DOHH2 (cell line): ENCODE measurements around the gene ITGAL.

Experiments used
- H3F3A ChIP-seq: fragments of 200-600 bp; sonication (generic), shearing (Covaris generic); 2 replicates; pipeline ENCODE4 v1.6.0; 2016; ENCODE audit warnings: antibody characterized with exemption, mild to moderate bottlenecking; ENCODE audit not compliant: control insufficient read depth, insufficient read depth
- H3K27ac ChIP-seq: fragments of 200-600 bp; sonication (generic); 2 replicates; pipeline ENCODE4 v1.5.1; 2014; ENCODE audit warnings: low read depth, mild to moderate bottlenecking, low read length, moderate library complexity
- H3K27me3 ChIP-seq: fragments of 200-600 bp; sonication (generic); 2 replicates; pipeline ENCODE4 v1.6.1; 2014; ENCODE audit warnings: mild to moderate bottlenecking, low read length, mixed read lengths; ENCODE audit not compliant: control insufficient read depth
- H3K36me3 ChIP-seq: fragments of 200-600 bp; sonication (generic); 2 replicates; pipeline ENCODE4 v1.6.1; 2014; ENCODE audit warnings: mild to moderate bottlenecking, low read length, moderate library complexity, mixed read lengths; ENCODE audit not compliant: control insufficient read depth
- H3K4me1 ChIP-seq: fragments of 200-600 bp; sonication (generic); 2 replicates; pipeline ENCODE4 v1.6.1; 2014; ENCODE audit warnings: mild to moderate bottlenecking, low read length, mixed read lengths; ENCODE audit not compliant: control insufficient read depth
- H3K4me2 ChIP-seq: fragments of 200-600 bp; sonication (generic); 2 replicates; pipeline ENCODE4 v1.6.0; 2014; ENCODE audit warnings: mild to moderate bottlenecking, low read length, moderate library complexity
- H3K4me3 ChIP-seq: fragments of 200-600 bp; sonication (generic); 2 replicates; pipeline ENCODE4 v1.5.1; 2014; ENCODE audit warnings: mild to moderate bottlenecking, low read length, mixed read lengths
- H3K79me2 ChIP-seq: fragments of 200-600 bp; sonication (generic); 2 replicates; pipeline ENCODE4 v1.6.1; 2014; ENCODE audit warnings: mild to moderate bottlenecking, low read length, mixed read lengths; ENCODE audit not compliant: control insufficient read depth
- H3K9me2 ChIP-seq: fragments of 200-600 bp; sonication (generic); replicated peaks from 2 replicates; pipeline ENCODE4 v1.6.1; 2014; ENCODE audit warnings: mild to moderate bottlenecking, low read length, mixed read lengths; ENCODE audit not compliant: control insufficient read depth
- H3K9me3 ChIP-seq: fragments of 200-600 bp; sonication (generic); 2 replicates; pipeline ENCODE4 v1.6.1; 2014; ENCODE audit warnings: antibody characterized with exemption, low read length, mixed read lengths; ENCODE audit not compliant: control insufficient read depth, insufficient read depth
- H4K20me1 ChIP-seq: fragments of 200-600 bp; sonication (generic); 2 replicates; pipeline ENCODE4 v1.6.0; 2014; ENCODE audit warnings: low read depth, mild to moderate bottlenecking, antibody characterized with exemption, low read length, moderate library complexity; ENCODE audit not compliant: control insufficient read depth, insufficient read depth
- CTCF ChIP-seq: fragments of 200-600 bp; sonication (generic); IDR thresholded peaks from one replicate; pipeline ENCODE4 v1.5.1; 2014; ENCODE audit warnings: antibody characterized with exemption, mild to moderate bottlenecking, low read depth, low read length; ENCODE audit not compliant: poor library complexity, severe bottlenecking
- EZH2phosphoT487 ChIP-seq: fragments of 200-600 bp; sonication (generic); IDR thresholded peaks from 2 replicates; pipeline ENCODE4 v1.6.1; 2017; ENCODE audit warnings: borderline replicate concordance, mild to moderate bottlenecking, antibody characterized with exemption, low read length, moderate library complexity, mixed read lengths

Gene ITGAL

GRCh38 chr16:30526137-30526822 lies 53.7 kb downstream of the ITGAL start, which contains the start of gene ZNF768:
Gene ZNF768, minus strand, starts transcription at chr16:30526566. Its CDS starts 153 bp downstream, at chr16:30526413.
- H3K9me3 ChIP-seq, result no peaks in the 10 kb centered on the region
- H3K79me2 ChIP-seq, result peaks cover 4% of the 10 kb centered on the region; the same call in 1 of the 2 replicates
- peak within 1 kb of the TSS; percentile 70 for H3K4me3 ChIP-seq
- H3K4me2 ChIP-seq, result peak within 1 kb of the TSS; percentile 88
- peaks cover 26% of the 10 kb centered on the region for H3K4me1 ChIP-seq
- H3K9me2 ChIP-seq, result no peaks in the 10 kb centered on the region
- H3K27me3 ChIP-seq, result no peaks in the 10 kb centered on the region
- no peaks in the 10 kb centered on the region for H4K20me1 ChIP-seq
- peak within 1 kb of the TSS; percentile 82 for H3K27ac ChIP-seq
- H3F3A ChIP-seq, result peaks cover 27% of the 10 kb centered on the region
- TF ChIP-seq CTCF, result no peak
- no peak for TF ChIP-seq EZH2phosphoT487
- peaks cover 20% of the 10 kb centered on the region for H3K36me3 ChIP-seq

- peaks cover 4% of the 10 kb centered on the region; the same call in 1 of the 2 replicates for H3K79me2 ChIP-seq
- no peaks in the 10 kb centered on the region for H4K20me1 ChIP-seq
- H3F3A ChIP-seq, result peaks cover 25% of the 10 kb centered on the region
- H3K27me3 ChIP-seq, result no peaks in the 10 kb centered on the region
- H3K36me3 ChIP-seq, result peaks cover 19% of the 10 kb centered on the region
- H3K9me2 ChIP-seq, result no peaks in the 10 kb centered on the region
- peaks cover 26% of the 10 kb centered on the region for H3K4me1 ChIP-seq
- H3K27ac ChIP-seq, result peak overlapping the region; percentile 82
- peak overlapping the region; percentile 70 for H3K4me3 ChIP-seq
- H3K9me3 ChIP-seq, result no peaks in the 10 kb centered on the region
- TF ChIP-seq CTCF (peak; percentile 41), EZH2phosphoT487 (no peak)
- peak overlapping the region; percentile 88 for H3K4me2 ChIP-seq
Observed at GRCh38 chr16:30526823-30527634, 54.5 kb downstream of the ITGAL start.

- Histone ChIP-seq H3K27ac (peak overlapping the region; percentile 82), H3F3A (peaks cover 19% of the 10 kb centered on the region), H3K4me1 (peaks cover 26% of the 10 kb centered on the region), H3K4me3 (peak overlapping the region; percentile 70), H3K4me2 (peak overlapping the region; percentile 88), H3K9me2 (no peaks in the 10 kb centered on the region), H3K79me2 (peaks cover 6% of the 10 kb centered on the region), H3K36me3 (peaks cover 22% of the 10 kb centered on the region), H4K20me1 (no peaks in the 10 kb centered on the region), H3K9me3 (no peaks in the 10 kb centered on the region), H3K27me3 (no peaks in the 10 kb centered on the region)
- TF ChIP-seq CTCF (no peak), EZH2phosphoT487 (no peak)
Observed at GRCh38 chr16:30527635-30528178, 55.2 kb downstream of the ITGAL start.
